GM12878 (cell line): ENCODE results near the gene FHOD3. TPM values are rescaled to one million over a fixed set of nuclear protein-coding genes. Genes with fewer than 3 reads are reported as not detected.
A peak's percentile ranks its signal among the peaks of the same experiment; 100 is the strongest.

Experiments used
- IRF4 ChIP-seq: IDR thresholded peaks from 2 replicates; pipeline ENCODE4 v1.6.1; 2011; ENCODE audit warnings: low read depth, low read length
- MEF2B ChIP-seq: fragments of 450-650 bp; IDR thresholded peaks from 2 replicates; pipeline ENCODE4 v1.6.1; 2018; ENCODE audit warnings: mild to moderate bottlenecking, moderate library complexity; ENCODE audit not compliant: partially characterized antibody, poor library complexity, severe bottlenecking
- MTA2 ChIP-seq: fragments of 450-650 bp; IDR thresholded peaks from 2 replicates; pipeline ENCODE4 v1.6.1; 2016; ENCODE audit warnings: low read depth, mild to moderate bottlenecking, moderate library complexity
- RELB ChIP-seq: fragments of 450-650 bp; IDR thresholded peaks from 2 replicates; pipeline ENCODE4 v1.6.1; 2017; ENCODE audit warnings: low read depth, mild to moderate bottlenecking, moderate library complexity
- ZNF24 ChIP-seq: fragments of 450-650 bp; IDR thresholded peaks from 2 replicates; pipeline ENCODE4 v1.6.1; 2017; ENCODE audit warnings: antibody characterized with exemption, mild to moderate bottlenecking
- ZNF592 ChIP-seq: fragments of 450-650 bp; IDR thresholded peaks from 2 replicates; pipeline ENCODE4 v1.6.1; 2017; ENCODE audit warnings: mild to moderate bottlenecking, moderate library complexity
- ZNF687 ChIP-seq: fragments of 450-650 bp; IDR thresholded peaks from 2 replicates; pipeline ENCODE4 v1.6.1; 2017; ENCODE audit warnings: mild to moderate bottlenecking, moderate library complexity
- polyA plus RNA-seq, 11 experiments: library from polyadenylated mRNA; depleted of rRNA in 4 of 11; unstranded in 6 of 11; stranded (reverse) in 5 of 11; fragments of >200 nt; fragmentation: Nextera tagmentation in 4 of 11; fragmentation: Illumina TruSeq in 1 of 11; extraction: Ambion mirVana in 4 of 11; extraction: Trizol in 1 of 11; gene quantifications; 1 replicate in 1 of 11; 2 replicates in 10 of 11; pipeline versions ENCODE4 v1.2.1 to v1.2.3, GENCODE V29; 2011 to 2016; ENCODE audit warnings: inconsistent platforms in 2 of 11, missing spikeins in 2 of 11, low read depth in 1 of 11
- total RNA-seq, 4 experiments: library from RNA; depleted of rRNA in 3 of 4; stranded (reverse); fragments of >200 nt in 3 of 4; fragmentation: Illumina TruSeq in 1 of 4; extraction: Trizol in 1 of 4; gene quantifications; 2 replicates each; pipeline versions ENCODE4 v1.2.1 to v1.2.3, GENCODE V29; 2013 to 2021

FHOD3 gene
- total and polyA plus RNA-seq, 10 of the 15 experiments (the other 5 are each of a cell fraction or from before 2014, with no cell fraction given), result 0.77 to 26.7 (median 10.4) TPM

- TF ChIP-seq ZNF687 (peak; percentile 100), IRF4 (peak; percentile 41; the same call in 1 of the 2 replicates), ZNF24 (peak; percentile 74), MEF2B (peak; percentile 99), MTA2 (peak; percentile 79), ZNF592 (peak; percentile 97), RELB (peak; percentile 82; the same call in 1 of the 2 replicates)
These were observed 68.6 kb downstream of the FHOD3 start (continued) for GRCh38 chr18:36365836-36366775.
